GM13976 (cell line): ENCODE data around the gene ATP2B2.

Experiments used
- DNase-seq: peaks from one replicate; pipeline ENCODE4 v3.0.0; 2012; ENCODE audit warnings: low spot score
- in situ Hi-C: fragments of 300-500 bp; cut with MboI; formaldehyde crosslinking; loops from one replicate; pipeline ENCODE4 v1.12.0; 2022; ENCODE audit warnings: low sequenced_read_pairs, mixed read lengths, inconsistent platforms; ENCODE audit not compliant: unreplicated experiment
- TF ChIP-seq, protein P1 (sequence below): IDR thresholded peaks from 2 replicates; pipeline ENCODE4 v1.5.1; 2012; ENCODE audit warnings: borderline replicate concordance, mild to moderate bottlenecking; ENCODE audit not compliant: insufficient read depth; ENCODE audit errors: extremely low read depth, missing control alignments, control extremely low read depth

ATP2B2 gene

GRCh38 chr3:10423171-10423882 lies 82.1 kb downstream of the ATP2B2 start:
- DNase-seq: no peak
- TF ChIP-seq, protein P1, sequence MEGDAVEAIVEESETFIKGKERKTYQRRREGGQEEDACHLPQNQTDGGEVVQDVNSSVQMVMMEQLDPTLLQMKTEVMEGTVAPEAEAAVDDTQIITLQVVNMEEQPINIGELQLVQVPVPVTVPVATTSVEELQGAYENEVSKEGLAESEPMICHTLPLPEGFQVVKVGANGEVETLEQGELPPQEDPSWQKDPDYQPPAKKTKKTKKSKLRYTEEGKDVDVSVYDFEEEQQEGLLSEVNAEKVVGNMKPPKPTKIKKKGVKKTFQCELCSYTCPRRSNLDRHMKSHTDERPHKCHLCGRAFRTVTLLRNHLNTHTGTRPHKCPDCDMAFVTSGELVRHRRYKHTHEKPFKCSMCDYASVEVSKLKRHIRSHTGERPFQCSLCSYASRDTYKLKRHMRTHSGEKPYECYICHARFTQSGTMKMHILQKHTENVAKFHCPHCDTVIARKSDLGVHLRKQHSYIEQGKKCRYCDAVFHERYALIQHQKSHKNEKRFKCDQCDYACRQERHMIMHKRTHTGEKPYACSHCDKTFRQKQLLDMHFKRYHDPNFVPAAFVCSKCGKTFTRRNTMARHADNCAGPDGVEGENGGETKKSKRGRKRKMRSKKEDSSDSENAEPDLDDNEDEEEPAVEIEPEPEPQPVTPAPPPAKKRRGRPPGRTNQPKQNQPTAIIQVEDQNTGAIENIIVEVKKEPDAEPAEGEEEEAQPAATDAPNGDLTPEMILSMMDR: no peak
- in situ Hi-C loops: no loop called here

- TF ChIP-seq, protein P1: no peak
- in situ Hi-C loops: no loop called here
- DNase-seq: no peak
Measured at GRCh38 chr3:10421996-10422395, 83.4 kb downstream of the ATP2B2 start.

DNA sequence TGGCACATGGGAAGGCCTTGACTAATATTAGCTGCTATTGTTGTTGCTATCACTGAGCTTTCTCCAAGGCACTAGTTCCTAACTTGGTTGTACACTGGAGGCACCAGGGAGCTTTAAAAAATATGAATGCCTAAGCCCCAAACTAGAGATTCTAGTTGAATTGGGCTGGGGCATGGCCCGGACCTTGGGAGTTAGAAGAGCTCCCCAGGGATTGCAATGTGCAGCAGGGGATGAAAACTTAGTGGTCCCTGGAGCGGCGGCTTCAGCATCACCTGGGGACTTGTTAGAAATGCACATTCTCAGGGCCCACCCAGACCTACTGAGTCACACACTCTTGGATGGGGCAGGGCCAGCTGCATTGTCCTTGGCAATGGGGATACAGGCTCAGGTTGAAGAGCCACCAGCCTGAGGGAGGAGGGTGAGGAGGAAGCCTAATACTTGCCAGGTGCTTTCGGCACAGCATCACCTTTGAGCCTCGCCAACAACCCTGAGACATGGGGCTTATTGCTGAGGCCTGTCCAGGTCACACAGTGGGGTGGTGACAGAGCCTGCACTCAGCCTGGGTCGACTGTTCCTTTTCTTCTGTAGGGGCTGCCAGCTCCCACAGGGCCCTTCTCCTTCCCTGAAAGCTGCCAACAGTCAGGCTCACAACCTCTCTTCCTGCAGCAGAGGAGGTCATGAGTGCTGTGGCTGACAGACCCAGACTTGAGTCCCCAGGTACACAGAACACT lies 84.5 kb downstream of the ATP2B2 start:
- in situ Hi-C loops: no loop called here
- DNase-seq: no peak
- TF ChIP-seq, protein P1: no peak

DNA sequence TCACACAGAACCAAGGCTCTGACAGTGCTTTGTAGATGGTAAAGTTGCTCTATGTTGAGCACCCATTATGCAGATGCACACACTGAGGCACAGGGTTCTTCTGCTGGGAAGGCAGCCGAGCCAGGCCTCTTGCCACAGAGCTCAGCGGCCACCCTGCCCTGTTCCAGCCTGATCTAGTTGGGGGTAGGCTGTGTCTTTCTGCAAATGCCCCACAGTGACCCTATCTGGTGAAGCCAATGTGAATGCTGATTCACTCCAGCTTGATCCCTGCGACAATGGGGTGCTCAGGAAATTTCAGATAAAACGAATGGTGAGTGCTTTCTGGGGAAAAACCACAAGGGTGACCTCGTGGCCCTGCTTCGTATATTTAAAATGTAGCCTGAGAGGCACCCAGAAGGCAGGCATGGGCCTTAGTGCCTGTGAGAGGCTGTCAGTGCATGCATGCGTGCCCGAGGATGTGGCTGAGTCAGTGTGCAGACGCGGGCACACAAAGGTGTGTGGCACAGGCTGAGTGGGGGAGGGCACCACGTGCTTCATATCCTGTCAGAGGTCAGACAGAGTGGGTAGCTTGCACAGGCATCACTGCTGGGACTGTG lies 85.7 kb downstream of the ATP2B2 start:
- in situ Hi-C loops: no loop called here
- TF ChIP-seq, protein P1: no peak
- no peak for DNase-seq

GRCh38 chr3:10417847-10418246 lies 87.5 kb downstream of the ATP2B2 start:
- in situ Hi-C loops: no loop called here
- peak; percentile 57 for DNase-seq
- TF ChIP-seq, protein P1: peak; percentile 38

DNA sequence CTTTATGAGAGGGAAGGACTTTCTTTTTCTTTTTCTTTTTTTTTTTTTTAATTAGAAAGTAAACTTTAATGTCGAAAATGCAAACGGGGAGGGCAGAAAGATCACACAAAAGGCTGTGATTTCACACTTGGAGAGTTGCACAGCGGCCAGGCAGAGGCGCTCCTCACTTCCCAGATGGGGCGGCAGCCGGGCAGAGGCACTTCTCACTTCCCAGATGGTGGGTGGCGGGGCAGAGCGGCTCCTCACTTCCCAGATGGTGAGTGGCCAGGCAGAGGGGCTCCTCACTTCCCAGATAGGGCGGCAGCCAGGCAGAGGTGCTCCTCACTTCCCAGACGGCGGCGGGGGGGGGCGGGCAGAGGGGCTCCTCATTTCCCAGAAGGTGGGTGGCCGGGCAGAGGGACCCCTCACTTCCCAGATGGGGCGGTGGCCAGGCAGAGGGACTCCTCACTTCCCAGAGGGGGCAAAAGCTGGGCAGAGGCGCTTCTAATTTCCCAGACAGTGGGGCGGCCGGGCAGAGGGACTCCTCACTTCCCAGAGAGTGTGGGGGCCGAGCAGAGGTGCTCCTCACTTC lies 88.6 kb downstream of the ATP2B2 start:
- in situ Hi-C loops: no loop called here
- DNase-seq: no peak
- TF ChIP-seq, protein P1: no peak
